Fibroblast of the aortic adventitia (primary cell): ENCODE results near the gene NOS1. TPM values are rescaled to one million over a fixed set of nuclear protein-coding genes. Genes with fewer than 3 reads are reported as not detected.

Source experiments
- DNase-seq: peaks from one replicate; pipeline ENCODE4 v3.0.0-alpha.2; 2010; ENCODE audit warnings: low read depth
- H3K4me3 ChIP-seq: 2 replicates; pipeline ENCODE4 v1.5.1; 2011; ENCODE audit warnings: low read depth, mild to moderate bottlenecking, control low read depth, low read length, moderate library complexity
- CTCF ChIP-seq: IDR thresholded peaks from 2 replicates; pipeline ENCODE4 v1.5.1; 2011; ENCODE audit warnings: mild to moderate bottlenecking, low read length, control low read depth, inconsistent platforms; ENCODE audit not compliant: insufficient read depth
- total RNA-seq: library from RNA; depleted of rRNA; stranded (reverse); fragments of >200 nt; gene quantifications from 2 replicates; pipeline ENCODE4 v1.2.3, GENCODE V29; 2012; ENCODE audit warnings: low replicate concordance

Gene NOS1
- total RNA-seq, 1 donor = not detected

DNA sequence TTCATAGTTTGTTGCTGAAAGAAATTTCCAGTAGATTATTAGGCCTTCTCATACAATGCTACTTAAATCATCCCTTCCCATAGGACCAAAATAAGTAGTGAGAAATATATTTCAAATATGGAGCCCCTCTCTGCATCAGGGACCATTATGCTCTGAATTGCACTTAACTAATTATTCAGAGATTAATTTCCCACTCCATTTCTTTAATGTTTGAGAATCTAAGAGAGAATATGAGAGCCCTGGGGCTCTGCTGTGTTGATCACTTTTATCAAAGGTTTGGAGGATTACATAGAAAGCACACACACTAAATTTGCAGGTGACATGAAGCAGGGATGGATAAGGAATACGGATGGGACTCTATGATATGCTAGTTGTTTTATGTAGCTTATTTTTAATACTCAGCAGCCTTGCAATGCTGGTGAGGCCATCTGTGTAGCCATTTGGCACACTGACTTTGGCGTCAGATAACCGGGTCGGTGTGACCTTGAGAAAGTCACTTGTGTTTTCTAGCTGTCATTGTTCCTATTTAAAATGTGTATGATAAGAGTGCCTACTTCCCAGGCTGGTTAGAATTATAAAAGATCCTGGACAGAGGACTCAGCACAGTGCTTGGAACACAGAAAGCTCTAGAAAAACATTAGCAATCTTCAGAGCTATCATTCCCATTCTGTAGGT is 121.2 kb downstream of the NOS1 start:
- no peak for DNase-seq

GRCh38 chr12:117236456-117237001 is 124.9 kb downstream of the NOS1 start:
- H3K4me3 ChIP-seq = no peak overlapping the region
- DNase-seq = peak; percentile 32
- peak; percentile 59 for TF ChIP-seq CTCF

More for the DNA sequence above, 121.2 kb downstream of the NOS1 start:
- H3K4me3 ChIP-seq = no peak overlapping the region
- TF ChIP-seq CTCF = no peak

- H3K4me3 ChIP-seq = no peak overlapping the region
- no peak for DNase-seq
- TF ChIP-seq CTCF = no peak
These were observed 126.2 kb downstream of the NOS1 start for GRCh38 chr12:117235261-117235660.

- DNase-seq = no peak
- TF ChIP-seq CTCF = no peak
- H3K4me3 ChIP-seq = no peak overlapping the region
These were observed 127.0 kb downstream of the NOS1 start for GRCh38 chr12:117234441-117234840.

GRCh38 chr12:117231750-117232149 is 129.7 kb downstream of the NOS1 start:
- no peak for TF ChIP-seq CTCF
- no peak for DNase-seq
- H3K4me3 ChIP-seq = no peak overlapping the region

DNA sequence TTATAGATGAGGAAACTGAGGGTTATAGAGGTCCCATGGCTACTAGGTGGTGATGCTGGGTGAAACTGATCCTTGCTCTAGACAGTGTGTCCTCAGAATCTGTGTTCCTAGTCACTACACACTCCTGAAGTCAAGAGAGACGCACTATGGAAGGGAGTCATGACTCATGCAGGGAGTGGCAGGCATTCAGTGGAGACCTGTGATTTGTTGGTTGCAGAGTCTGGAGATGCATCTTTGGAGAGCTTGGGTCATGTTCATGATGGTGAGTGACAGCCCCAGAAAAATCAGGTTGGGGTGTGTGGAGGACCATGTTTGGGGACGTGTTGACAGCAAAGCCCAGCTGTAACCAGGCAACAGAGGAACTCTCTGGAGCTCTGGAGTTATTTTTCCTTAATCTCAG is 133.2 kb downstream of the NOS1 start:
- H3K4me3 ChIP-seq = no peak overlapping the region
- TF ChIP-seq CTCF = no peak
- no peak for DNase-seq

DNA sequence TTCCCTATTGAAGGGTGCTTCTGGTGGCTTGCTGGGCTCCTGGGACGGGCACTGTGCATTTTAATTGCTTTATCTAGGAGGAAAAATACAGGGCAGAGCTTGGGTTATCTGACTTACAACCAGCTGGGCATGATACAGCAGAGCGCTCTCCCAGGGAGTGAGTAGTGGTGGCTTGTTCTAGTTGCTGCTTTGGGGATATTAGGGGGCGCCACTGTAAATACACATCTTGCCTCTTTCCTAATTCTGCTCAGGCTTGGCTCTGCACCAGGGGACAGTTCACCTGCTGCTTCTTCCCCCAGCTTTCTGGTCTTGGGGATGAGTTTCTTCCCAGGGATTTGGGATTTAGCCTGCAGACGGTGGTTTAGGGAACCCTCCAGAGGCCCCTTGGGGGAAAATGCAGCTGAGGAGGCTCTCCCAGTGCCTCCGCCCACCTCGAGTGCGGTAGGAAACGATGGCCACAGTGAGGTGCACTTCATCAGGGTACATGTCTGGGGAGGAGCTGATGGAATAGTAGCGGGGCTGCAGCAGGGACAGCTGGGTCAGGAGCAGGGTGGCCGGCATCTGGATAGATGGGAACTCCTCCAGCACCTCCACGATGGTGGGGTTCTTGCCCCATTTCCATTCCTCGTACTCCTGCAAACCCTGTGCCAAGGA is 134.3 kb downstream of the NOS1 start:
- H3K4me3 ChIP-seq = no peak overlapping the region
- TF ChIP-seq CTCF = no peak
- DNase-seq = no peak
